Measurements from ENCODE around the gene HMCN2.

HMCN2 gene

DNA sequence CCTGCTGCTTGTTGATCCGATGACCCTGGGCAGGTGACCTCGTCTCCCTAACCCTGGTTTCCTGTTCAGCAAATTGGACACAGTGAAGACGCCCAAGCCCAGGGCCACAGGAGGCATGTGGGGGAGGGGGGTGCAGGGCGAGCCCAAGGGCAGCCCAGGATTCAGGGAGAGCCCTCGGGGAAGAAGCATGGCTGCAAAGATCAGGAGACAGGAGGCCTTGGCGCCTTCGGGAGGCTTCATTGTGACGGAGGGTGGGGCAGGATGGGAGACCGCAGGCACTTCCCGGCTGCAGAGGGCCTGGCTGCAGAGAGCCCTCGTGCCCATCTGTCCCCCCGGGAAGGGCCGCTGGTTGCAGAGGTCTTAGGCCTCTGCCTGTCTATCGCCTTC is 185.4 kb downstream of the HMCN2 start:
- no peak for DNase-seq (ENCODE audit: low read depth in 2 of 2)

- no peak for DNase-seq (ENCODE audit: low read depth in 2 of 2)
Measured at GRCh38 chr9:130451509-130452388, 186.2 kb downstream of the HMCN2 start.

DNA sequence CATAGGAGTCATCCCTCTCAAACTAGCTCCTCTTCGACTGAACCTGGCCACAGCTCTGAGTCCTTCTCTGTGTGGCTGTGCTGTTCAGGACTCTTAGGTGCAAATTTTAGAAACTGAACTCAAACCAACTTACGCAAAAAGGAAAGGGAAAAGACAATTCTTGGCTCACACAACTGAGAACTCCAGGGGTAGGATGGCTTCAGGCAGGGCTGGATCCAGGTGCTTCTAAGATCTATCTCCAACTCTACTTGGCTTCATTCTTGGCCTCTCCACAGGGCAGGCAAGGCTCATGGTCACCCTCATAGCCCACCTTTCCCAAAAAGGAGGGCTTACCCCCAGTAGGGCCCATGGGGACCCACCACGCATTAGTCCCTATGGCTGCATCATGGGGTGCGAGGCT is 187.3 kb downstream of the HMCN2 start:
- DNase-seq (ENCODE audit: low read depth in 2 of 2): no peak

DNA sequence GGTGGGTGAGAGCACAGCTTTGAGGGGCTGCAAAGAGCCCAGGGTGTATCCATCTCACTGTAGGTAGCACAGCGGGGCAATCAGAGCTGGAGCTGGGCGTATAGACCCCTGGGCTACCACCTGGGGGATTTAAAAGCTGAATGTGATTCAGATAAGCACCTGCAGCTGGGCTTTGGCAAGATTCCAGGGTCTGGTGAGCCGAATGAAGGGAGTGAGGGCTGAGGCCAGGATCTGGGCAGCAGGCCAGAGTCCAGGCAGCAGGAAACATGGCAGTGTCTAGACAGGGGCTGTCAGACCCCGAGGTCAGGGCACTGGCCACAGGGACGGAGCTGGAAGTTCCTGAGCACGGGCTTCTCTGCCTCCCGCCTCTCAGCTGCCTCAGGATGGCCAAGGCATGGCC is 187.9 kb downstream of the HMCN2 start:
- DNase-seq (ENCODE audit: low read depth in 2 of 2): no peak

DNA sequence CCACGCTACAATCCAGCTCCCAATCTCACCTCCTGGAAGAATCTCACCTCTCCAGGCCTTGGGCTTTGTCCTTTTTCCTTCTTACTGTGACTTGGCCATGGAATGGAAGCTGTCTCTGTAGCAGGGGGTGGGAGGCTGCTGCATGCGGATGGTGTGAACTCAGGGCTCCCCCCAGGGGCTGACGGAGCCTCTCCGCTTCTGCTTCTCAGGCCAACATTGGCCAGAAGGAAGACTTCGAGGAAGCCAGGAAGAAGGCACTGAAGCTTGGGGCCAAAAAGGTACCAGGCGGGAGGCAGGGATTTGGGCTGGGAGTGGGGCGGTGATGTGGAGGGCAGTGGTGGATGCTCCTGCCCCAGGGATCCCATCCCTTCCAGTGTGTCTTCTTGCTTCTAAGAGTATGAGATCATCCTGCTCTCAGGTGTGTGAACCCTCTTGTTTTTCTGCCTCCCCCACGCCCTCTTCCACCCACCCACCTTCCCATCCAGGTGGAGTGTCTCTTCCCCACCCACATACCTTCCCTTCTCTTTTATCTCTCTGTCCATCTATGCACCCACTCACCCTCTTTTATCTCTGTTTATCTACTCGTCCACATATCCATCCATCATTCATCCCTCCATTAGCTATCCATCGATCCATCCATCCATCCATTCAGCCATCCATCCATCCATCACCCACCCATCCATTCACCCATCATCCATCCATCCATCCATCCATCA is 188.7 kb downstream of the HMCN2 start:
- DNase-seq (ENCODE audit: low read depth in 2 of 2): no peak

- DNase-seq (ENCODE audit: low read depth in 2 of 2): no peak
Measured at GRCh38 chr9:130454812-130455325, 189.3 kb downstream of the HMCN2 start.

DNA sequence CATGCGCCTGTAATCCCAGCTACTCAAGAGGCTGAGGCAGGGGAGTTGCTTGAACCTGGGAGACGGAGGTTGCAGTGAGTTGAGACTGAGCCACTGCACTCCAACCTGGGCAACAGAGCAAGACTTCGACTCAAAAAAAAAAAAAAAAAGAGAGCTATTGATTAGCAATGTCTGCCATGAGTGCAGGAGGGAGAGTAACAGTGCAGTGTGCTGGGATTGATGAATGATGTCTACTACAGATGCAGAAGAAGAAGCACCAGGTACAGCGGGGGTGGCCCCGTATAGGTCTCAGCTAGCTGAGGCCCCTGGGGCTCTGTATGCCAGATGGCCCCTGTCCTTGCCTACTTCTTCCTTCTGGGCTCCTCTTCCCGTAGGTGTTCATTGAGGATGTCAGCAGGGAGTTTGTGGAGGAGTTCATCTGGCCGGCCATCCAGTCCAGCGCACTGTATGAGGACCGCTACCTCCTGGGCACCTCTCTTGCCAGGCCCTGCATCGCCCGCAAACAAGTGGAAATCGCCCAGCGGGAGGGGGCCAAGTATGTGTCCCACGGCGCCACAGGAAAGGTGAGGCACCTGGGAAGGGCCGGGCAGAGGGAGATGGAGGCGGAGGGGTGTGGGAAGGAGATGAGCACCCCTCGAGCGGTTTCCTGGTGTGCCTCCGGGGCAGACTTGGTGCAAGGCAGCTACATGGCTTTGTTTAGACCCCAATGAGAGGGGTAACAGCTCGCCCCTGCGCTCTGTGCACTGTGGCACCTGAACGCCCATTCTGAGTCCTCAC is 192.7 kb downstream of the HMCN2 start:
- no peak for DNase-seq (ENCODE audit: low read depth in 2 of 2)

- no peak for DNase-seq (ENCODE audit: low read depth in 2 of 2)
Measured at GRCh38 chr9:130458804-130459067, 193.2 kb downstream of the HMCN2 start.

DNA sequence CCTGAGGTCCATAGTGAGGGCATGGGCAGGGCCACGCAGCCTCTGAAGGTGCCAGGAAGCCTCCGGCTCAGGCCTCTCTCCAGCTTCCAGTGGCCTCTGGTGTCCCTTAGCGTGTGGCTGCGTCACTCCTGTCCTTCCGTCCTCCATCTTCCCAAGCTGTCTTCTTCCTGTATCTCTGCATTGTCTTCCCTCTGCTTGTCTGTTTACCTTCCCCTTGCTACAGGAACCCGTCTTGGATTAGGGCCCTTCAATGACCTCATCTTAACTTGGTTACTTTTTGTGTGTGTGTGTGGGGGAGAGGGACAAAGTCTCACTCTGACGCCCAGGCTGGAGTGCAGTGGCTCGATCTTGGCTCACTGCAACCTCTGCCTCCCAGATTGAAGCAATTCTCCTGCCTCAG is 193.6 kb downstream of the HMCN2 start:
- no peak for DNase-seq (ENCODE audit: low read depth in 2 of 2)

DNA sequence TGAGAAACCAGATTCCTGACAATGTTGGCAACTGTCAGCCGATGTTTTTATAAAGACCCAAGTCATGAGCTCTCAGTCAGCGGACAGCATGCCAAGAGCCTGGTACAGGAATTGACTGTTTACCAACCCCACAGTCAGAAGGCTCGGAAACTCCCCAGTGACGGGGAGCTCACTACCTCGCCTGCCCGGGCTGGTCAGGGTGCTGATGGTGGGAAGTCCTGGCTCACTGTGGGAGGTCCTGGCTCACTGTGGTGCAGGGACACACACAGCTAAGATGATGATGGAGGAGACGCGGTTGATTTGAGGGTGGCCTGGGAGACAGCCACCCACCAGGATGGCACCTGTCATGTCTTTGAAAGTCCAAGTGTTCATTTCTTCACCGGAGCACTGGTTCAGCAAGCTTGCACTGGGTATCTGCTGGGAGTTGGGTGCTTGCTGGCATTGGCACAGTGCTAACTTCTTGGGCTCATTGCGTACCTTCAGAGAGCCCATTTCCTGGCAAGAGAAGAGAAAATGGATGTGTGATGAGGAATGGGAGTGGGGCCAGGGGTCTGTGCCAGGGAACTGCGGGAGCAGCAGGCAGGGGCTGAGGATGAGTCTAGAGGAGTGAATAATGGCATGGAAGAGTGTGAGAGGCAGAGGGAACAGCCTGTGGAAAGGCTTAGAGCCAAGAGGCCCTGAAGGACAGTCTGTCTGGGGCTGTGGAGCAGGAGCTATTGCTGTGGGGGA is 194.5 kb downstream of the HMCN2 start:
- DNase-seq (ENCODE audit: low read depth in 2 of 2): no peak

DNA sequence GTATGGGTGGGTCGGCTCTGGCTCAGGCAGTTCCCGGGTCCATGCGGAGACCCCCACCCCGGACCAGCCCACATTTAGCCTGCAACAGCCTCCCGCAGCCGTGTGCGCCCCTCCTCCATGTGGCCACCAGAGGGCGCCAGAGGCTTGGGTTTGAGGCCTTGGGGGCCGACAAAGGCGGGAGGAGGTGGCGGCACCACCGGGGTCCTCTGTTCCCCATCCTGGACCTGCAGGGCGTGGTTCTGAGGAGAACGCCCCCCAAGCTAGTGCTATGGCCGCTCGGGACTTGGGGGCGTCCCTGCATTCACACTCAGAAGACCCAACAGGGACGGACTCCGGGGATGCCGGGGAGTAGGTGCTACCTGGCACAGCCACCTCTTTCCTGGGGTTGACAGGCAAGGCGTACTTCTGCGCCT is 195.7 kb downstream of the HMCN2 start:
- peak; percentile 26 to 40 for DNase-seq (ENCODE audit: low read depth in 2 of 2)

DNA sequence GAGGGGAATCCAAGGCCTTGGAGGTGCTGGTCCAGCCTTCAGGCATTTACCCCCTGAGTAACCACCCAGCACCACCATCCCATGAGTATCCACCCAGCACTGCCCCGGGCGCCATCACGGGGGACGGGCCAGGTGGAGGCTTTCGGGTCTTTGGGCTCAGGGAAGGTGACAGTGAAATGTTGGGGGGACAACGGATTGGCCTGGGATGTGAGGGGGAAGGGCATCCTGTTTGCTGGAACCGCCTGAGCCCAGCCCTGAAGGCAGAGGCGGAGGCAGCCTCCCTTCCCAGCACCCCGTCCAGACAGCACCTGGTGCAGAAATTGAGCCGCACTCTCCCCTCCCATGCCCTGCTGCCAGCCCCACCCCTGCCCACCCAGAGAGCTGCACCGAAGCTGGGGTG is 196.2 kb downstream of the HMCN2 start:
- DNase-seq (ENCODE audit: low read depth in 2 of 2): no peak

GRCh38 chr9:130462685-130463540 is 197.4 kb downstream of the HMCN2 start:
- DNase-seq (ENCODE audit: low read depth in 2 of 2): no peak

DNA sequence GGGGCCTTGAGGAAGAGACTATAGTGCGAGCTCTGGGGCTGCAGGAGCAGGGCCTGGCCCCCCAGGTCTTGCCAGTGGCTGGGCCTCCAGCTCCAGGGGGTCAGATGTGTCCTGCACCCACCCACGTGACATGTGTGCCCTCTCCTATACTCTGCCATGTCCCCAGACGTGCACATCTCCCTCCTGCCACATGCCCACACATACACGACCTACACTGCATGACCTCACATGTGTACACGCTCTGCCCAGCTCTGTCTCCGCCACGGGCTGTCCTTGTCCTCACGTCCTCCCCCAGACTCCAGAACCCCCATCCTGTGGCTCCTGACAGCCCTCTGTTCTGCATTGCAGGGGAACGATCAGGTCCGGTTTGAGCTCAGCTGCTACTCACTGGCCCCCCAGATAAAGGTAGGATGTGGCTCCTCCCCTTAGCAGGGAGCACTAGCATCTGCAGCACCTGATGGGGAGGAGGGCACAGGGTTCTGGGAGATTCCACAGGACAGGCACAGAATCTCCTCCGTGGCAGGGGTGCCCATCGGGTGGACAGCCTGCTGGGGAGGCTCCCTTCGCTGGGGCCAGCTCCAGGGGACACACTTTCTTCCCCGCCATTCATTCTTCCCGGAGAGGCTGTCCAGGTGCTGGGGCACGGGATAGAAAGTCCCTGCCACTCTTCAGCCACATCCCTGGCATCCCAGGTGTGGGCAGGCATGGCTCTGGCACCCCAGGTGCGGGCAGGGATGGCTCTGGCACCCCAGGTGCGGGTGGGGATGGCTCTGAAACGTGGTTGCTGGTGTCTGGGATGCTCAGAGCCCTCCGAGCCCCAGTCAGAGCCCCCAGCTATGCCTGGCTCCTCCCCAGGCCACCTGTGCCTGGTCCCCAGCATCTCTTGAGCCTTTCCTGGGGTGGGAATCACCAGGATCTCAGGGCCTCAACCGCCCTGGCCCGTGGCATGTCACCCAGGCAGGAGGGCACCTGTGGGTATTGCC is 198.5 kb downstream of the HMCN2 start:
- no peak for DNase-seq (ENCODE audit: low read depth in 2 of 2)

DNA sequence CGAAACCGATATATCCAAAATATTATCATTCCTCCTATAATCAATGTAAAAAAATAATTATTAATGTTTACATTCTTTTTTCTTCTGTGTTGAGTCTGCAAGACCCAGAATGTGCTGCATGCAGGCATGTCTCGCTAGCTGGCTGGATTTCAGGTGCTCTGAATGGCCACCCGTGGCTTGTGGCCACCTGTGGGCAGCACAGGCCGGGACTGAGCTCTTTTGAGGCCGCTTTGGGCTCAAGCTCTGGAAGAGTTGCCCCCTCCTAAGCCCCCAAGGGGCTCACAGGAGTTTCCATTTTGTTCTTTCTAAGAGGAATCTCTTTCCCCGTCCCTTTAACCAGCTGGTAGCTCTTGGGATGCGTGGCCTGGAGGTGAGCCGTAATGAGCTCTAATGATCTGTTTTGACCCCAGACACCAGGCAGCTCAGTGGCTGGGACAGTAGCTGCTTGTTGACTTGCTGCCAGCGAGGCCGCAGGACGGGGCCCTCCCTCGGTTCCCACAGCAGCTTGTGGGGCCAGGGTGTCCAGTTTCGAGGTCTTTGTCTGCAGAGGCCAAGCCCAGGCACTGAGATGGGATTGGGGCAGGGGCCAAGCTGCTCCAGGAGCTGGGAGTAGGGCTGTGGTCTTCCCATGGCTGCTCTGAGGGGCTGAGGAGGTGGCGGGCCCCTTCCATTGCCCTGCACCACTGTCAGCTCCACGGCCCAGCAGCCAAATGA is 200.0 kb downstream of the HMCN2 start:
- no peak for DNase-seq (ENCODE audit: low read depth in 2 of 2)

DNA sequence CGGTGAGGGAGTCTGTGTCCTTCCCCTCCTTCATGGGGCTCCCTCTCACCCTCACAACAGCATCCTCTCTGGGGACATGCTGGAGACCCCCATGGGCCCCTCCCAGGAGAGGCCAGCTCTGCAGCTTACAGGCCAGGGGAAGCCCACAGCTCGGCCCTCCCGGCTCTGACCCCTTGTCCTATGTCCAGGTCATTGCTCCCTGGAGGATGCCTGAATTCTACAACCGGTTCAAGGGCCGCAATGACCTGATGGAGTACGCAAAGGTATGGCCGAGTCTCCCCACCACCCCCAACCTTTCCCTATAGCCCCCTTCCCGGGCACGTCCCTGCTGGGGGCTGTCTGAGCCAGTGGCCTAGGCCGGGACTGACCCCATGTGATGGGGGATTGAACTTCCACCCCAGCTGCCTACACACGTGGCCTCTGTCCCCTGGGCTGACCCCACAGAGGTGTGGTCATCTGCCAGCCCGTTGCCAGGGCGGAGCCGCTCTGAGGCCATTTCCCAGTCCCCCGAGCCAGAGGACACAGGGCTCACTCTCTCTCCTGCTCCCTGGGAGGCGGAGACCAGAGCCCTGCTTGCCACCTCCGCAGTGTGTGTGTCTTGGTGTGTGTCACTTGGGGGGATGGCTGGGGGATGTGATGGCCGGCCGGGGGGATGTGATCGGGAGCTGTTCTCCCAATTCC is 201.1 kb downstream of the HMCN2 start:
- DNase-seq (ENCODE audit: low read depth in 2 of 2): no peak

DNA sequence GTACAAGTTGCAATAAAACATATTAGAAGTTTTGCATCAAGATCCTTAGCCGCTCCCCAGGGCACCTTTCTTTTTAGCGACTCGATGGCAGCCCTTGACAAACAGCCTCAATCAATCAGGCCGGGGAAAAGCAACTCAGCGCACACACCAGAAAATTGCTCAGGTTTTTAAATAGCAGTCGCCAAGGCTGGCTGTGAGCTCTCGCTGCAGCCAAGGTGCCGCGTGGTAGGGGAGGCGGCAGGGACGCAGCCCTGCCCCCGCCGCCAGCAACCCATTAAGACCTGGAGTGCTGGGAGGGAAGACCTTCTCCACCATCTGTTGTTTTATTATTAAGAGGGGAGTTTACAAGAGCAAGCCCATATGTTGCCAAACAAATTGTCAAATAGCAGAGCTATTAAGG is 201.8 kb downstream of the HMCN2 start:
- DNase-seq (ENCODE audit: low read depth in 2 of 2): no peak

GRCh38 chr9:130468566-130468965 is 203.0 kb downstream of the HMCN2 start:
- no peak for DNase-seq (ENCODE audit: low read depth in 2 of 2)

All from stimulated activated CD8-positive, alpha-beta memory T cell treated with anti-CD3 and anti-CD28 coated beads, Interleukin-15, amount 100 ng/mL, for 48 hours (primary cell).